ENCODE results near the gene ERBB4.

ERBB4 gene

GRCh38 chr2:211835695-211836094 lies 702.9 kb downstream of the ERBB4 start:
- Histone ChIP-seq H3K36me3 (ENCODE audit: control insufficient read depth, low read depth, low read length) (no peaks in the 10 kb centered on the region), H3K9ac (ENCODE audit: low read length) (no peak overlapping the region), H3K4me3 (ENCODE audit: low read length) (no peak overlapping the region), H3K4me1 (ENCODE audit: control insufficient read depth, low read depth, low read length) (peaks cover 3% of the 10 kb centered on the region), H3K9me3 (ENCODE audit: control insufficient read depth, low read depth, low read length) (no peaks in the 10 kb centered on the region), H3K27me3 (ENCODE audit: control insufficient read depth, insufficient read depth, low read length) (no peaks in the 10 kb centered on the region), H3K27ac (ENCODE audit: low read length) (no peak overlapping the region)

- no peak overlapping the region for H3K4me3 ChIP-seq (ENCODE audit: low read length)
- H3K27me3 ChIP-seq (ENCODE audit: control insufficient read depth, insufficient read depth, low read length): no peaks in the 10 kb centered on the region
- peaks cover 3% of the 10 kb centered on the region for H3K4me1 ChIP-seq (ENCODE audit: control insufficient read depth, low read depth, low read length)
- no peaks in the 10 kb centered on the region for H3K9me3 ChIP-seq (ENCODE audit: control insufficient read depth, low read depth, low read length)
- no peaks in the 10 kb centered on the region for H3K36me3 ChIP-seq (ENCODE audit: control insufficient read depth, low read depth, low read length)
- no peak overlapping the region for H3K9ac ChIP-seq (ENCODE audit: low read length)
- H3K27ac ChIP-seq (ENCODE audit: low read length): no peak overlapping the region
Observed at GRCh38 chr2:211833582-211834279, 704.9 kb downstream of the ERBB4 start.

GRCh38 chr2:211829725-211830124 lies 708.9 kb downstream of the ERBB4 start:
- Histone ChIP-seq H3K27ac (ENCODE audit: low read length) (no peak overlapping the region), H3K9me3 (ENCODE audit: control insufficient read depth, low read depth, low read length) (no peaks in the 10 kb centered on the region), H3K4me1 (ENCODE audit: control insufficient read depth, low read depth, low read length) (no peaks in the 10 kb centered on the region), H3K36me3 (ENCODE audit: control insufficient read depth, low read depth, low read length) (no peaks in the 10 kb centered on the region), H3K27me3 (ENCODE audit: control insufficient read depth, insufficient read depth, low read length) (no peaks in the 10 kb centered on the region), H3K4me3 (ENCODE audit: low read length) (no peak overlapping the region), H3K9ac (ENCODE audit: low read length) (no peak overlapping the region)

- Histone ChIP-seq H3K27ac (ENCODE audit: low read length) (no peak overlapping the region), H3K9ac (ENCODE audit: low read length) (no peak overlapping the region), H3K36me3 (ENCODE audit: control insufficient read depth, low read depth, low read length) (no peaks in the 10 kb centered on the region), H3K27me3 (ENCODE audit: control insufficient read depth, insufficient read depth, low read length) (no peaks in the 10 kb centered on the region), H3K9me3 (ENCODE audit: control insufficient read depth, low read depth, low read length) (no peaks in the 10 kb centered on the region), H3K4me3 (ENCODE audit: low read length) (no peak overlapping the region), H3K4me1 (ENCODE audit: control insufficient read depth, low read depth, low read length) (no peaks in the 10 kb centered on the region)
Observed at GRCh38 chr2:211823886-211824479, 714.6 kb downstream of the ERBB4 start.

GRCh38 chr2:211822686-211823335 lies 715.8 kb downstream of the ERBB4 start:
- Histone ChIP-seq H3K27ac (ENCODE audit: low read length) (no peak overlapping the region), H3K4me3 (ENCODE audit: low read length) (no peak overlapping the region), H3K27me3 (ENCODE audit: control insufficient read depth, insufficient read depth, low read length) (no peaks in the 10 kb centered on the region), H3K4me1 (ENCODE audit: control insufficient read depth, low read depth, low read length) (no peaks in the 10 kb centered on the region), H3K9me3 (ENCODE audit: control insufficient read depth, low read depth, low read length) (no peaks in the 10 kb centered on the region), H3K36me3 (ENCODE audit: control insufficient read depth, low read depth, low read length) (no peaks in the 10 kb centered on the region), H3K9ac (ENCODE audit: low read length) (no peak overlapping the region)

- Histone ChIP-seq H3K27ac (ENCODE audit: low read length) (no peak overlapping the region), H3K4me3 (ENCODE audit: low read length) (no peak overlapping the region), H3K9ac (ENCODE audit: low read length) (no peak overlapping the region), H3K27me3 (ENCODE audit: control insufficient read depth, insufficient read depth, low read length) (no peaks in the 10 kb centered on the region), H3K4me1 (ENCODE audit: control insufficient read depth, low read depth, low read length) (no peaks in the 10 kb centered on the region), H3K9me3 (ENCODE audit: control insufficient read depth, low read depth, low read length) (no peaks in the 10 kb centered on the region), H3K36me3 (ENCODE audit: control insufficient read depth, low read depth, low read length) (no peaks in the 10 kb centered on the region)
Observed at GRCh38 chr2:211816754-211817153, 721.8 kb downstream of the ERBB4 start.

- Histone ChIP-seq H3K9ac (ENCODE audit: low read length) (no peak overlapping the region), H3K9me3 (ENCODE audit: control insufficient read depth, low read depth, low read length) (no peaks in the 10 kb centered on the region), H3K4me1 (ENCODE audit: control insufficient read depth, low read depth, low read length) (no peaks in the 10 kb centered on the region), H3K27me3 (ENCODE audit: control insufficient read depth, insufficient read depth, low read length) (no peaks in the 10 kb centered on the region), H3K36me3 (ENCODE audit: control insufficient read depth, low read depth, low read length) (no peaks in the 10 kb centered on the region), H3K4me3 (ENCODE audit: low read length) (no peak overlapping the region), H3K27ac (ENCODE audit: low read length) (no peak overlapping the region)
Observed at GRCh38 chr2:211812587-211812986, 726.0 kb downstream of the ERBB4 start.

GRCh38 chr2:211802666-211803065 lies 735.9 kb downstream of the ERBB4 start:
- Histone ChIP-seq H3K36me3 (ENCODE audit: control insufficient read depth, low read depth, low read length) (no peaks in the 10 kb centered on the region), H3K27ac (ENCODE audit: low read length) (no peak overlapping the region), H3K9ac (ENCODE audit: low read length) (no peak overlapping the region), H3K4me1 (ENCODE audit: control insufficient read depth, low read depth, low read length) (no peaks in the 10 kb centered on the region), H3K4me3 (ENCODE audit: low read length) (no peak overlapping the region), H3K9me3 (ENCODE audit: control insufficient read depth, low read depth, low read length) (no peaks in the 10 kb centered on the region), H3K27me3 (ENCODE audit: control insufficient read depth, insufficient read depth, low read length) (no peaks in the 10 kb centered on the region)

GRCh38 chr2:211800001-211800400 lies 738.6 kb downstream of the ERBB4 start:
- no peak overlapping the region for H3K9ac ChIP-seq (ENCODE audit: low read length)
- no peaks in the 10 kb centered on the region for H3K9me3 ChIP-seq (ENCODE audit: control insufficient read depth, low read depth, low read length)
- H3K4me3 ChIP-seq (ENCODE audit: low read length): no peak overlapping the region
- no peaks in the 10 kb centered on the region for H3K36me3 ChIP-seq (ENCODE audit: control insufficient read depth, low read depth, low read length)
- H3K27ac ChIP-seq (ENCODE audit: low read length): no peak overlapping the region
- H3K4me1 ChIP-seq (ENCODE audit: control insufficient read depth, low read depth, low read length): no peaks in the 10 kb centered on the region
- H3K27me3 ChIP-seq (ENCODE audit: control insufficient read depth, insufficient read depth, low read length): no peaks in the 10 kb centered on the region

GRCh38 chr2:211798868-211799267 lies 739.7 kb downstream of the ERBB4 start:
- no peak overlapping the region for H3K27ac ChIP-seq (ENCODE audit: low read length)
- H3K36me3 ChIP-seq (ENCODE audit: control insufficient read depth, low read depth, low read length): no peaks in the 10 kb centered on the region
- no peak overlapping the region for H3K4me3 ChIP-seq (ENCODE audit: low read length)
- H3K9ac ChIP-seq (ENCODE audit: low read length): no peak overlapping the region
- H3K9me3 ChIP-seq (ENCODE audit: control insufficient read depth, low read depth, low read length): no peaks in the 10 kb centered on the region
- no peaks in the 10 kb centered on the region for H3K4me1 ChIP-seq (ENCODE audit: control insufficient read depth, low read depth, low read length)
- H3K27me3 ChIP-seq (ENCODE audit: control insufficient read depth, insufficient read depth, low read length): no peaks in the 10 kb centered on the region

GRCh38 chr2:211793690-211794089 lies 744.9 kb downstream of the ERBB4 start:
- no peaks in the 10 kb centered on the region for H3K27me3 ChIP-seq (ENCODE audit: control insufficient read depth, insufficient read depth, low read length)
- H3K4me1 ChIP-seq (ENCODE audit: control insufficient read depth, low read depth, low read length): no peaks in the 10 kb centered on the region
- no peak overlapping the region for H3K9ac ChIP-seq (ENCODE audit: low read length)
- H3K9me3 ChIP-seq (ENCODE audit: control insufficient read depth, low read depth, low read length): no peaks in the 10 kb centered on the region
- H3K4me3 ChIP-seq (ENCODE audit: low read length): no peak overlapping the region
- H3K27ac ChIP-seq (ENCODE audit: low read length): no peak overlapping the region
- H3K36me3 ChIP-seq (ENCODE audit: control insufficient read depth, low read depth, low read length): no peaks in the 10 kb centered on the region

GRCh38 chr2:211789982-211790381 lies 748.6 kb downstream of the ERBB4 start:
- no peaks in the 10 kb centered on the region for H3K9me3 ChIP-seq (ENCODE audit: control insufficient read depth, low read depth, low read length)
- no peak overlapping the region for H3K4me3 ChIP-seq (ENCODE audit: low read length)
- no peaks in the 10 kb centered on the region for H3K27me3 ChIP-seq (ENCODE audit: control insufficient read depth, insufficient read depth, low read length)
- H3K36me3 ChIP-seq (ENCODE audit: control insufficient read depth, low read depth, low read length): no peaks in the 10 kb centered on the region
- no peaks in the 10 kb centered on the region for H3K4me1 ChIP-seq (ENCODE audit: control insufficient read depth, low read depth, low read length)
- H3K9ac ChIP-seq (ENCODE audit: low read length): no peak overlapping the region
- H3K27ac ChIP-seq (ENCODE audit: low read length): no peak overlapping the region
